Neural cell (in vitro differentiated cells): Measurements from ENCODE around the gene TBX2. TPM values are rescaled to one million over a fixed set of nuclear protein-coding genes. Genes with fewer than 3 reads are reported as not detected.

ENCODE experiments used
- H2AFZ ChIP-seq: fragments of 200-600, 300-800 bp; sonication (generic), shearing (Covaris generic); 2 replicates; pipeline ENCODE4 v1.6.0; 2014; ENCODE audit warnings: low read depth, mild to moderate bottlenecking, antibody characterized with exemption, low read length, moderate library complexity
- H3F3A ChIP-seq: fragments of 200-600 bp; shearing (Covaris generic); 2 replicates; pipeline ENCODE4 v1.6.1; 2016; ENCODE audit warnings: mild to moderate bottlenecking, moderate library complexity, mixed read lengths, antibody characterized with exemption, low read length; ENCODE audit not compliant: insufficient read depth, poor library complexity, severe bottlenecking
- H3K27ac ChIP-seq: fragments of 200-600, 300-800 bp; sonication (generic), shearing (Covaris generic); 2 replicates; pipeline ENCODE4 v1.5.1; 2014; ENCODE audit warnings: mild to moderate bottlenecking, low read length, moderate library complexity
- H3K27me3 ChIP-seq: fragments of 300-800, 200-600 bp; sonication (generic), shearing (Covaris generic); 2 replicates; pipeline ENCODE4 v1.6.0; 2014; ENCODE audit warnings: mild to moderate bottlenecking, low read depth, low read length, moderate library complexity; ENCODE audit not compliant: insufficient read depth
- H3K36me3 ChIP-seq: fragments of 300-800, 200-600 bp; sonication (generic), shearing (Covaris generic); 2 replicates; pipeline ENCODE4 v1.5.1; 2014; ENCODE audit warnings: mild to moderate bottlenecking, antibody characterized with exemption, low read length, moderate library complexity; ENCODE audit not compliant: insufficient read depth
- H3K4me2 ChIP-seq: fragments of 300-800, 200-600 bp; sonication (generic), shearing (Covaris generic); 2 replicates; pipeline ENCODE4 v1.6.0; 2014; ENCODE audit warnings: mild to moderate bottlenecking, low read length
- H3K4me3 ChIP-seq: fragments of 300-800, 200-600 bp; sonication (generic), shearing (Covaris generic); 2 replicates; pipeline ENCODE4 v1.5.1; 2014; ENCODE audit warnings: mild to moderate bottlenecking, low read length, moderate library complexity
- H3K79me2 ChIP-seq: fragments of 200-600 bp; shearing (Covaris generic); replicated peaks from 2 replicates; pipeline ENCODE4 v1.6.0; 2014; ENCODE audit warnings: mild to moderate bottlenecking, low read length, moderate library complexity; ENCODE audit not compliant: insufficient read depth
- H3K9ac ChIP-seq: fragments of 300-800, 200-600 bp; sonication (generic), shearing (Covaris generic); 2 replicates; pipeline ENCODE4 v1.6.1; 2016; ENCODE audit warnings: mild to moderate bottlenecking, low read length, mixed read lengths
- H3K9me2 ChIP-seq: fragments of 200-600 bp; shearing (Covaris generic); 2 replicates; pipeline ENCODE4 v1.6.1; 2016; ENCODE audit warnings: mild to moderate bottlenecking, low read length, mixed read lengths; ENCODE audit not compliant: insufficient read depth
- H3K9me3 ChIP-seq: fragments of 200-600, 300-800 bp; sonication (generic), shearing (Covaris generic); 2 replicates; pipeline ENCODE4 v1.6.1; 2016; ENCODE audit warnings: mild to moderate bottlenecking, mixed run types, low read length, moderate library complexity, mixed read lengths
- H4K20me1 ChIP-seq: fragments of 200-600 bp; shearing (Covaris generic); 2 replicates; pipeline ENCODE4 v1.6.1; 2016; ENCODE audit warnings: mild to moderate bottlenecking, mixed run types; ENCODE audit not compliant: insufficient read depth
- EP300 ChIP-seq: fragments of 450-650 bp; conservative IDR thresholded peaks from 2 replicates; pipeline ENCODE4 v1.6.1; 2014; ENCODE audit warnings: antibody characterized with exemption, mild to moderate bottlenecking, moderate library complexity; ENCODE audit not compliant: poor library complexity, severe bottlenecking
- EZH2 ChIP-seq: fragments of 200-600, 300-800 bp; shearing (Covaris generic), sonication (generic); IDR thresholded peaks from 2 replicates; pipeline ENCODE4 v1.6.1; 2014; ENCODE audit warnings: antibody characterized with exemption, low read length, borderline replicate concordance, mild to moderate bottlenecking; ENCODE audit not compliant: insufficient read depth, poor library complexity, severe bottlenecking
- MXI1 ChIP-seq: fragments of 450-650 bp; conservative IDR thresholded peaks from 2 replicates; pipeline ENCODE4 v1.6.1; 2014; ENCODE audit warnings: antibody characterized with exemption, mild to moderate bottlenecking; ENCODE audit not compliant: poor library complexity, severe bottlenecking
- POLR2AphosphoS5 ChIP-seq: IDR thresholded peaks from 2 replicates; pipeline ENCODE4 v1.6.1; 2012
- RAD21 ChIP-seq: fragments of 450-650 bp; conservative IDR thresholded peaks from 2 replicates; pipeline ENCODE4 v1.6.1; 2014; ENCODE audit warnings: antibody characterized with exemption, mild to moderate bottlenecking, moderate library complexity
- SMC3 ChIP-seq: fragments of 450-650 bp; conservative IDR thresholded peaks from 2 replicates; pipeline ENCODE4 v1.6.1; 2014; ENCODE audit warnings: antibody characterized with exemption, mild to moderate bottlenecking, moderate library complexity; ENCODE audit not compliant: poor library complexity
- TAF1 ChIP-seq: IDR thresholded peaks from 2 replicates; pipeline ENCODE4 v1.6.1; 2012; ENCODE audit warnings: low read depth
- polyA plus RNA-seq: library from polyadenylated mRNA; depleted of rRNA; stranded (reverse); fragments of >200 nt; gene quantifications from 2 replicates; pipeline ENCODE4 v1.2.3, GENCODE V29; 2014
- TF ChIP-seq, protein P1 (sequence below): fragments of 450-650 bp; IDR thresholded peaks from 2 replicates; pipeline ENCODE4 v1.5.1; 2014; ENCODE audit warnings: antibody characterized with exemption, mild to moderate bottlenecking, moderate library complexity; ENCODE audit not compliant: poor library complexity, severe bottlenecking
- TF ChIP-seq, protein P2 (sequence below): IDR thresholded peaks from 2 replicates; pipeline ENCODE4 v1.6.1; 2012; ENCODE audit warnings: borderline replicate concordance

Gene TBX2
- polyA plus RNA-seq, 1 donor from 2014 or later, result not detected

DNA sequence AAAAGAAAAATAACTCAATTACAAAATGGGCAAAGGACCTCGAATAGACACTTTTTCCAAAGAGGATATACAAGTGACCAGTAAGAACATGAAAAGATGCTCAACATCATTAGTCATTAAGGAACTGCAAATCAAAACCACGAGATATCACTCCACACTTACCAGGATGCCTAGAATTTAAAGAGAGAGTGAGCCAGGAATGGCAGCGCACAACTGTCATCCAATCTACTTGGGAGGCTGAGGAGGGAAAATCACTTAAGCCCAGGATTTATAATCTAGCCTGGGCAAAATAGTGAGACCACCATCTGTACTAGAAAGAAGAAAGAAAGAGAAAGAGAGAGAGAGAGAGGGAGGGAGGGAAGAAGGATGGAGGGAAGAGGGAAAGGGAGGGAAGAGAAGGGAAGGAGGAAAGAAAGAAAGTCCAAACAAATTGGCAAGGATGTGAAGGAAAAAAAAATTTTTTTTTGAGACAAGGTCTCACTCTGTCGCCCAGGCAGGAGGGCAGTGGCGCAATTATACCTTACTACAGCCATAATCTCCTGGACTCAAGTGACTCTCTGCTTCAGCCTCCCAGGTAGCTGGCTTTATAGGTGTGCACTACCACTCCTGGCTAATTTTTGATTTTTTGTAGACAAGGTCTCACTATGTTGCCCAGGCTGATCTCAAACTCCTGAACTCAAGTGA is 22.6 kb downstream of the TBX2 start:
- H3K79me2 ChIP-seq, result no peaks in the 10 kb centered on the region
- no peak overlapping the region for H3K9ac ChIP-seq
- TF ChIP-seq EP300 (no peak), SMC3 (no peak), MXI1 (no peak)
- no peaks in the 10 kb centered on the region for H3F3A ChIP-seq
- no peak overlapping the region for H3K27ac ChIP-seq
- H3K4me3 ChIP-seq, result no peak overlapping the region
- H3K27me3 ChIP-seq, result no peaks in the 10 kb centered on the region
- no peak overlapping the region for H3K4me2 ChIP-seq
- no peaks in the 10 kb centered on the region for H3K9me3 ChIP-seq
- no peak overlapping the region for H2AFZ ChIP-seq
- no peaks in the 10 kb centered on the region for H3K36me3 ChIP-seq
- H3K9me2 ChIP-seq, result no peaks in the 10 kb centered on the region
- no peaks in the 10 kb centered on the region for H4K20me1 ChIP-seq

DNA sequence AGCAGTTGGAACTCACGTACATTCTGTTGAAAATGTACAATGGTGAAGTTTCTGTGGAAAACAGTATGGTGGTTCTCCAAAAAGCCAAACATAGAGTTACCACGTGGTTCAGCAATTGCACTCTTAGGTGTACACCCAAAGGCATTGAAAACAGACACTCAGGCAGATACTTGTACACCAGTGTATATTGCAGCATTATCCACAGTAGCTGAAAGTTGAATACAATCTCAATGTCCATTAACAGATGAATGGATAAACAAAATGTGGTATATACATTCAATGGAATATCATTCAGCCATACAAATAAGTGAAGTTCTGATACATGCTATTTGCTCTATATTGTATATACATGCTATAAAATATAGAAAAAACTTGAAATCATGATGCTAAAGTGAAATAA is 23.2 kb downstream of the TBX2 start:
- H3K4me3 ChIP-seq, result no peak overlapping the region
- H3F3A ChIP-seq, result no peaks in the 10 kb centered on the region
- H3K9me2 ChIP-seq, result no peaks in the 10 kb centered on the region
- no peaks in the 10 kb centered on the region for H4K20me1 ChIP-seq
- H2AFZ ChIP-seq, result no peak overlapping the region
- H3K36me3 ChIP-seq, result no peaks in the 10 kb centered on the region
- no peak for TF ChIP-seq RAD21
- no peak for TF ChIP-seq POLR2AphosphoS5
- TF ChIP-seq, protein P1, sequence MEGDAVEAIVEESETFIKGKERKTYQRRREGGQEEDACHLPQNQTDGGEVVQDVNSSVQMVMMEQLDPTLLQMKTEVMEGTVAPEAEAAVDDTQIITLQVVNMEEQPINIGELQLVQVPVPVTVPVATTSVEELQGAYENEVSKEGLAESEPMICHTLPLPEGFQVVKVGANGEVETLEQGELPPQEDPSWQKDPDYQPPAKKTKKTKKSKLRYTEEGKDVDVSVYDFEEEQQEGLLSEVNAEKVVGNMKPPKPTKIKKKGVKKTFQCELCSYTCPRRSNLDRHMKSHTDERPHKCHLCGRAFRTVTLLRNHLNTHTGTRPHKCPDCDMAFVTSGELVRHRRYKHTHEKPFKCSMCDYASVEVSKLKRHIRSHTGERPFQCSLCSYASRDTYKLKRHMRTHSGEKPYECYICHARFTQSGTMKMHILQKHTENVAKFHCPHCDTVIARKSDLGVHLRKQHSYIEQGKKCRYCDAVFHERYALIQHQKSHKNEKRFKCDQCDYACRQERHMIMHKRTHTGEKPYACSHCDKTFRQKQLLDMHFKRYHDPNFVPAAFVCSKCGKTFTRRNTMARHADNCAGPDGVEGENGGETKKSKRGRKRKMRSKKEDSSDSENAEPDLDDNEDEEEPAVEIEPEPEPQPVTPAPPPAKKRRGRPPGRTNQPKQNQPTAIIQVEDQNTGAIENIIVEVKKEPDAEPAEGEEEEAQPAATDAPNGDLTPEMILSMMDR, result no peak
- no peak for TF ChIP-seq SMC3
- TF ChIP-seq EZH2, result no peak
- TF ChIP-seq, protein P2, sequence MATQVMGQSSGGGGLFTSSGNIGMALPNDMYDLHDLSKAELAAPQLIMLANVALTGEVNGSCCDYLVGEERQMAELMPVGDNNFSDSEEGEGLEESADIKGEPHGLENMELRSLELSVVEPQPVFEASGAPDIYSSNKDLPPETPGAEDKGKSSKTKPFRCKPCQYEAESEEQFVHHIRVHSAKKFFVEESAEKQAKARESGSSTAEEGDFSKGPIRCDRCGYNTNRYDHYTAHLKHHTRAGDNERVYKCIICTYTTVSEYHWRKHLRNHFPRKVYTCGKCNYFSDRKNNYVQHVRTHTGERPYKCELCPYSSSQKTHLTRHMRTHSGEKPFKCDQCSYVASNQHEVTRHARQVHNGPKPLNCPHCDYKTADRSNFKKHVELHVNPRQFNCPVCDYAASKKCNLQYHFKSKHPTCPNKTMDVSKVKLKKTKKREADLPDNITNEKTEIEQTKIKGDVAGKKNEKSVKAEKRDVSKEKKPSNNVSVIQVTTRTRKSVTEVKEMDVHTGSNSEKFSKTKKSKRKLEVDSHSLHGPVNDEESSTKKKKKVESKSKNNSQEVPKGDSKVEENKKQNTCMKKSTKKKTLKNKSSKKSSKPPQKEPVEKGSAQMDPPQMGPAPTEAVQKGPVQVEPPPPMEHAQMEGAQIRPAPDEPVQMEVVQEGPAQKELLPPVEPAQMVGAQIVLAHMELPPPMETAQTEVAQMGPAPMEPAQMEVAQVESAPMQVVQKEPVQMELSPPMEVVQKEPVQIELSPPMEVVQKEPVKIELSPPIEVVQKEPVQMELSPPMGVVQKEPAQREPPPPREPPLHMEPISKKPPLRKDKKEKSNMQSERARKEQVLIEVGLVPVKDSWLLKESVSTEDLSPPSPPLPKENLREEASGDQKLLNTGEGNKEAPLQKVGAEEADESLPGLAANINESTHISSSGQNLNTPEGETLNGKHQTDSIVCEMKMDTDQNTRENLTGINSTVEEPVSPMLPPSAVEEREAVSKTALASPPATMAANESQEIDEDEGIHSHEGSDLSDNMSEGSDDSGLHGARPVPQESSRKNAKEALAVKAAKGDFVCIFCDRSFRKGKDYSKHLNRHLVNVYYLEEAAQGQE, result no peak
- no peak for TF ChIP-seq TAF1
- no peak for TF ChIP-seq MXI1
- no peak for TF ChIP-seq EP300
- no peak overlapping the region for H3K27ac ChIP-seq
- H3K9me3 ChIP-seq, result no peaks in the 10 kb centered on the region
- H3K79me2 ChIP-seq, result no peaks in the 10 kb centered on the region
- no peak overlapping the region for H3K4me2 ChIP-seq
- H3K9ac ChIP-seq, result no peak overlapping the region
- H3K27me3 ChIP-seq, result no peaks in the 10 kb centered on the region
